ENCODE results near the gene GRHL1.

GRCh38 chr2:10035633-10036032 lies 84.1 kb downstream of the GRHL1 start:
- TF ChIP-seq, protein P1, sequence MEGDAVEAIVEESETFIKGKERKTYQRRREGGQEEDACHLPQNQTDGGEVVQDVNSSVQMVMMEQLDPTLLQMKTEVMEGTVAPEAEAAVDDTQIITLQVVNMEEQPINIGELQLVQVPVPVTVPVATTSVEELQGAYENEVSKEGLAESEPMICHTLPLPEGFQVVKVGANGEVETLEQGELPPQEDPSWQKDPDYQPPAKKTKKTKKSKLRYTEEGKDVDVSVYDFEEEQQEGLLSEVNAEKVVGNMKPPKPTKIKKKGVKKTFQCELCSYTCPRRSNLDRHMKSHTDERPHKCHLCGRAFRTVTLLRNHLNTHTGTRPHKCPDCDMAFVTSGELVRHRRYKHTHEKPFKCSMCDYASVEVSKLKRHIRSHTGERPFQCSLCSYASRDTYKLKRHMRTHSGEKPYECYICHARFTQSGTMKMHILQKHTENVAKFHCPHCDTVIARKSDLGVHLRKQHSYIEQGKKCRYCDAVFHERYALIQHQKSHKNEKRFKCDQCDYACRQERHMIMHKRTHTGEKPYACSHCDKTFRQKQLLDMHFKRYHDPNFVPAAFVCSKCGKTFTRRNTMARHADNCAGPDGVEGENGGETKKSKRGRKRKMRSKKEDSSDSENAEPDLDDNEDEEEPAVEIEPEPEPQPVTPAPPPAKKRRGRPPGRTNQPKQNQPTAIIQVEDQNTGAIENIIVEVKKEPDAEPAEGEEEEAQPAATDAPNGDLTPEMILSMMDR (IDR thresholded peaks at IDR 0.05 in 8 of 11, conservative IDR thresholded peaks at IDR 0.05 in 3 of 11): no peak
- TF ChIP-seq POLR2AphosphoS5 (IDR thresholded peaks at IDR 0.05): no peak
